HL-60/S4 treated with retinoic acid at 250 ng/mL for 4 days and 3 days (cell line): ENCODE data around the gene MTA3.
"Not testable (repeated sequence)": the region's sequence is repeated elsewhere in the genome, so short reads cannot be mapped to it uniquely, and the experiment has no call there.

Experiments
- in situ Hi-C: fragments of 300-500 bp; cut with MboI; formaldehyde crosslinking; loops from 2 replicates; pipeline ENCODE4 v1.7.0; 2022; ENCODE audit warnings: low sequenced_read_pairs

The MTA3 gene

GRCh38 chr2:42568401-42569115 is at the start of gene MTA3:
TSS of gene MTA3 (plus strand) at chr2:42568632. CDS start at chr2:42568746, 114 bp downstream.
- in situ Hi-C loops: no loop called here

DNA sequence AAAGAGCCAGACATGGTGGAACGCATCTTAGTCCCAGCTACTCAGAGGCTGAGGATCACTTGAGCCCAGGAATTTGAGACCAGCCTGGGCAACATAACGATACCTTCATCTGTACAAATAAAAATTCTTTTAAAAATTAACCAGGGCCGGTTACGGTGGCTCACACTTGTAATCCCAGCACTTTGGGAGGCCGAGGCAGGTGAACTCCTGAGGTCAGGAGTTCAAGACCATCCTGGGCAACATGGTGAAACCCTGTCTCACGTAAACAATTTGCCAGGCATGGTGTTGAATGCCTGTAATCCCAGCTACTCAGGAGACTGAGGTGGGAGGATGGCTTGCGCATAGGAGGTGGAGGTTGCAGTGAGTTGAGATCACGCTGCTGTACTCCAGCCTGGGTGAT is 48.8 kb upstream of the MTA3 start:
- in situ Hi-C loops: loop anchor here (25.0 kb wide), 1 partner anchor 268 kb away; the partner anchor contains the start of gene HAAO

DNA sequence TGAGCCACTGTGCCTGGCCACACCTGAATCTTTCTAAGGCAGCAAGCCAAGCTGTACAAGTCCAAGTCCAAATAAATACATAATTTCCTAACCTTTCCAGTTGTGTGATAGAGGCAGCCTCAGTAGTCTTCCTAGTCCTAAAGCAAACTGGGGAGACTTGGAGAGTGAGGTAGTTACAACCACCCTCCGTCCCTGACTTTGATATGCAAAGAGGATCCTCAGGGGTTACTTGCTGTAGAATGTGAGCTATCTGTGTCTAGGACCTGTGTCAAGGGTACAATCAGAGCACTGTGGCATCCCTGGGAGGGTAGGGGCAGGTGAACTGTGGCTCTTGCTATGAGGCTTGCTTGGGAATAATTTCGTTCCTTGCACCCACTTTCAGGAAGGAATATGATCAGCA is 46.4 kb upstream of the MTA3 start:
- in situ Hi-C loops: loop anchor here (25.0 kb wide), 1 partner anchor 265 kb away; the partner anchor contains the start of gene HAAO

DNA sequence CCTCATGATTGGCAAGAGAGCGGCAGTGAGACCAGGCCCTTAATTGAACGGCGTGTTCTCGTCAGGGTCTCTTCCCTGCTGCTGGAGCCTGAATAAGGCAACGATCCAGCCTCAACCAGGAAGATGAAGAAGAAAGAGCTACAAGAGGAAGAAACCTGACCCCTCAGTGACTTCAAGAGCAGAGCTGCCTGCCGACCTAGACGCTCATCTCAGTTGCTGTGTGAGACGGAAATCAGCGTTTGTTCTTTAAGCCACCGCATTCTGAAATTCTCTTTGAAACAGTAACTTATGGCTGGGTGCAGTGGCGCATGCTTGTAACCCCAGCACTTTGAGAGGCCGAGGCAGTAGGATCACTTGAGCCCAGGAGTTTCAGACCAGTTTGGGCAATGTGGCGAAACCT is 45.1 kb upstream of the MTA3 start:
- in situ Hi-C loops: loop anchor here (25.0 kb wide), 1 partner anchor 264 kb away; the partner anchor contains the start of gene HAAO

DNA sequence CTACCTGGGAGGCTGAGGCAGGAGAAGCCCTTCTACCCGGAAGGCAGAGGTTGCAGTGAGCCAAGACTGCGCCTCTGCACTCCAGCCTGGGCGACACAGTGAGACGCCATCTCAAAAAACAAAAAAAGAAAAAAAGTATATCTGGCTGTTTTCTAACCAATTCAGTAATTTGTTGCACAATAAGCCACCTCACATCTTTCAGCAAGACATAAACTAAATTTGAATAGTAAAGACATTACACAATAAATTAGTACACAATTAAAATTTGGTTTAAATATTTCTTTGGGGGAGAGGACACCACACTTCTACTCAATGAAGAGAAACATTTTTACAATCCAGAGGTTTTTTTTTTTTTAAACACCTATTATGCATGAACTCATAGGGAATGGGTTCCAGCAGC is 36.0 kb upstream of the MTA3 start:
- in situ Hi-C loops: no loop called here

DNA sequence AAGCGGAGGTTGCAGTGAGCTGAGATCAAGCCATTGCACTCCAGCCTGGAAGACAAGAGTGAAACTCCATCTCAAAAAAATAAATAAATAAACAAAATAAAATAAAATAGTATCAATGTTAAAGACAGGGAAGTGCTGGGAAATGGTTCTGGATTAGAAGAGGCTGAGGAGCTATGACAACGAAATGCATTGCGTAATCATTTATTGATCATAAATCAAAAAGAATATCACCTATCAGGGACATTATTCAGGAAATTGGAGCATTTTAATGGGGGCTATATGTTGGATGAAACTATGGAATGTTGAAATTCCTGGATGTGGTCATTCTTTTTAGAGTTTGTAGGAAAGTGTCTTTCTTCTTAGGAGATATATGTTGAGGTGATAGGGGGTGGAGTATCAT is 30.9 kb upstream of the MTA3 start:
- in situ Hi-C loops: no loop called here

GRCh38 chr2:42542871-42543270 is 25.6 kb upstream of the MTA3 start:
- in situ Hi-C loops: no loop called here

DNA sequence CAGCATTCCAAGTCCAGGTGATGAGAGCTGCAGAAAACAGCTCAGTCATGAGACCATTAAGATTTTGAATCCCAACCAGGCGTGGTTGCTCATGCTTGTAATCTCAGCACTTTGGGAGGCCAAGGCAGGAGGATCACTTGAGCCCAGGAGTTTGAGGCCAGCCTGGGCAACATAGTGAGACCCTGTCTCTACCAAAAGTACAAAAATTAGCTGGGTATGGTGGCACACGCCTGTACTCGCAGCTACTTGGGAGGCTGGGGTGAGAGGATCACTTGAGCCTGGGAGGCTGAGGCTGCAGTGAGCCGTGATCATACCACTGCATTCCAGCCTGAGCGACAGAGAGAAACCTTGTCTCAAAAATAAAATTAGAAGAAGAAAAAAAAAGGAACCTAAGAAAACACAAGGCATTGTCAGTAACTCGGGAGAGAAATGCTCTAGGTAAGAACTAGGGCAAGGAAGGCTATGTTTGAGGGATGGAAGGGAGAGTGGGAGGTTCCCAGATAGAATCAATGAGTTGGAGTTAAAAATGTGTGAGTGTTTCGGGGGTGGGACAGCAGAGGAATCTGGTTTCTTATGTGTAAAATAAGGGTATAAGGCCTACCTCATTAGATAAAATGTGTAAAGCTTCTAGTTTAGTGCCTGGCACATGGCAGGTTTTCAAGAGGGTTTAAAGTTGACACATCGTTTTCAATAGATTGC is 23.3 kb upstream of the MTA3 start:
- in situ Hi-C loops: no loop called here

DNA sequence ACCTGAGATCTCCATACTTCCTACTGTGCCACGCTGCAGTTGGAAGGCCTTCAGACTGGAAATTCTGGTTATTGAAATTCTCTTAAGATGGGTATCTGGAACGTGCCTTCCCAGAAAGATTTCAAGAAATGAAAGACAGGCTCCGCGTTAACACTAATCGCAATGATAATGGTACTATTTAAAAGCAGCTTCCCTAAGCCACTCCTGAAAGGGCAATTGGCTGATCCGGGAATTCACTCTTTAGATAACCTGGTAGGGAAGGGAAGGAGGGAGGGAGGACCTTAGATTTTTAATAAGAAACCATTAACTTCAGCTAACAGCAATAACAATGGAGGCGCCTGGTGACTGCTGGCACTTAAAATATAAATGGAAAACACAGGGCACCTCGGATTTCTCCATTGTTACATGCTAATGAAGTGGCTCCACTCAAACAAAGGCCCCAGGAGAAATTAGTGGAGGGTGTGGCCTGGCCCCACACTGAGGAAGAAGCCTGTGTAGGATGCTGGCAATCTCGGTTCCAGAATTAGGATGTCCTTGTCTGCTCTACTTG is 22.5 kb upstream of the MTA3 start:
- in situ Hi-C loops: no loop called here

DNA sequence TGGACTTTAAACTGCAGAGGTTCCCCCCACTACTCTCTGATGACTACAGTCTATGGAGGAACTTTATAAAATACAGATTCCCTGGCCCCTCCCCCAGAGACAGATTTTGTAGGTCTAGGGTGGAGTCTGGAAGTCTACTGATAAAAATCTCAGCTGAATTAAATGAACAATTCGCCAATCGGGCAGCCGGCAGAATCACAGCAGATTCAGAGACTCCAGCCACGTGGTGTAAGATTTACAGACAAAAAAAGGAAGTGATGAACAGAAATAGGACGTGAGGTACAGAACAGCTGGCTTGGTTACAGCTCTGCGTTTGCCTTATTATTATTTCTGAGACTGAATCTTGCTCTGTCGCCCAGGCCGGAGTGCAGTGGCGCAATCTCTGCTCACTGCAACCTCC is 21.4 kb upstream of the MTA3 start:
- in situ Hi-C loops: no loop called here

DNA sequence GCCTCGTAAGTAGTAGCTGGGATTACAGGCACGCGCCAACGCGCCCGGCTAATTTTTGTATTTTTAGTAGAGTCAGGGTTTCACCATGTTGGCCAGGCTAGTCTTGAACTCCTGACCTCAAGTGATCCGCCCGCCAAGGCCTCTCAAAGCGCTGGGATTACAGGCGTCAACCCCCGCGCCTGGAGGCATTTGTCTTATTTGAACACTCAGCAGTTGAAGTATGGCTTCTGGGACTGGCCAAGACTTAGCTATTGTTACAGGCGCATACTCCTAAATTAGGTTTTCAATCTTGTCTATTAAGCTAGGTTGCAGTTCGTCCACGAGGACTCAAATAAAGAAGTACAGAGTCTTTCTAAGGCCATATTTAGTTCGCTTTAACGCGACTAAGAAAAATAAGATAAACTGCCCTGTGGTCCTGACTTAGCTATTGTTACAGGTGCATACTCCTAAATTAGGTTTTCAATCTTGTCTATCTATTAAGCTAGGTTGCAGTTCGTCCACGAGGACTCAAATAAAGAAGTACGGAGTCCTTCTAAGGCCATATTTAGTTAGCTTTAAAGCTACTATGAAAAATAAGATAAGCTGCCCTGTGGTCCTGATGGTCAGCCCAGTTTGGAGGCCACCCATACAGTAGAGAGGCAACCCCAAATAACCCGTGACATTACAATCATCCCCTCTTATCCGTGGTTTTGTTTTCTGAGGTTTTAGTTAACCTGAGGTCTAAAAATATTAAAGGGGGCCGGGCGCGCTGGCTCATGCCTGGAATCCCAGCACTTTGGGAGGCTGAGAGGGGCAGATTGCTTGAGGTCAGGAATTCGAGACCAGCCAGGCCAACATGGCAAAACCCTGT is 20.8 kb upstream of the MTA3 start:
- in situ Hi-C loops: no loop called here

- in situ Hi-C loops: no loop called here
Observed at GRCh38 chr2:42550870-42551269, 17.6 kb upstream of the MTA3 start.

DNA sequence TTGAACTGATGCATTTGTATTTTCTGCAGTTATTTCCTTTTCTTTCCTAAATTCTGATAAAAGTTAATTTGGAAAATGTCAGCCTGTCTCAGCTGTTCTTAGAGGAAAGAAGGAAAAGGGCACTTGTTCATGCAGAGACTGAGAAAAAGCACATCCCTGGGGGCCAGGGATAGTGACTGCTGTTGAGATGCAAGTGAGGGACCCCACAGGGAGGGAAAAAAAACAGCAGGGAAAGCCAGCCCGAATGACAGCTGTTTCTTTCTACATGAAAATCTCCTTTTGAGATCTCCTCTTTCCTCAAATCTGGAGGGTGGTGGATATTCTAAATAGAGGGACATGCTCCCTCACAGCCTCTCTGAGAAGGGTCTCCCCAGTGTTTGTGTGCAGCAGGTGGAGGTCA is 14.0 kb upstream of the MTA3 start:
- in situ Hi-C loops: no loop called here

- in situ Hi-C loops: no loop called here
Observed at GRCh38 chr2:42556315-42556890, 12.0 kb upstream of the MTA3 start.

- in situ Hi-C loops: no loop called here
Observed at GRCh38 chr2:42557306-42557705, 11.1 kb upstream of the MTA3 start.

- in situ Hi-C loops: no loop called here
Observed at GRCh38 chr2:42558827-42559226, 9.6 kb upstream of the MTA3 start.

- in situ Hi-C loops: not testable (repeated sequence)
Observed at GRCh38 chr2:42560133-42560532, 8.3 kb upstream of the MTA3 start.

DNA sequence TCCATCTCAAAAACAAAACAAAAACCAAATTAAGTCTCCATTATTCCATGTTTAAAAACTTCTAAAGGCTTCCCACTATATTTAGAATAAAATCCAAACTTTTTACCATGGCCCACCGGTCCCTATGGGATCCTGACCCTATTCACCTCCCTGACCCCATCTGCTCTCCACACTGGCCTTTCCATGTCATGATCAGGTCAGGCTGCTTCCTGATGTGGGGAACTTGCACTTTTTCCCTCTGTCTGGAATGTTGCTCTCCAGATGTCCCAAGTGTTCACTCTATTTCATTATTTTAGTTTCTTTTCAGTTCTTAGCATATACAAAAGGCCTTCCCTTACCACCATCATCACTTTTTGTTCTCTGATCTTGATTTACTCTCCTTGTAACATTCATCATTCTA is 7.5 kb upstream of the MTA3 start:
- in situ Hi-C loops: no loop called here

DNA sequence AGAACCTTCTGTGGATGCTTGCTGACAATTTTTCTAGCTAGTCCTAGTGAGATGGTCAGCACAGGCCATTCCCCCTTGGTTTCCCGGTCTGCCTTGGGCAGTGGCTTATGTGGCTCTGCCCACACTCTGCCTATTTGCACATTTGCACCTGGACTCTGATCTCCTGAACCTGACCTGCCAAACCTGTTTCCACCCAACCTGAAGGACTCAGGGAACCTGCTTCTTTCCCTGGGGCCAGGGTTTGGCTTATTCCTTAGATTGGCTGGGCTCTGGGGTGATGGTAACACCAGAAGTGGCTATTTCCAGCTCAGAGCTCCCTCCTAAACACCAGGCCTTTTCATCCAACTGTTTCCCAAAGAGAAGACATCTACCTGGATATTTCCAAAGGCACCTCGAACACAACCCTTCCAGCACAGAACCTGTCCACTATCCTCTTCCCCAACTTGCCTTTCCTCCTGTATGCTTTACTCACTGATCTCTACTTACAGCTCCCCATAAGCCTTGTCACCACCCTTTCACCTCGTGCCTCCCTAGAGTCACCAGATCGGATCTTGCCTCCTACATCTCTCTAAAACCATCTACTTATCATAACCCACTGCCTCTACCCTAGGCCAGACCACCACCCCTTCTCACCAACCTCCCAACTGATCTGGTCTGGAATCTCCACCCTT is 5.8 kb upstream of the MTA3 start:
- in situ Hi-C loops: no loop called here

DNA sequence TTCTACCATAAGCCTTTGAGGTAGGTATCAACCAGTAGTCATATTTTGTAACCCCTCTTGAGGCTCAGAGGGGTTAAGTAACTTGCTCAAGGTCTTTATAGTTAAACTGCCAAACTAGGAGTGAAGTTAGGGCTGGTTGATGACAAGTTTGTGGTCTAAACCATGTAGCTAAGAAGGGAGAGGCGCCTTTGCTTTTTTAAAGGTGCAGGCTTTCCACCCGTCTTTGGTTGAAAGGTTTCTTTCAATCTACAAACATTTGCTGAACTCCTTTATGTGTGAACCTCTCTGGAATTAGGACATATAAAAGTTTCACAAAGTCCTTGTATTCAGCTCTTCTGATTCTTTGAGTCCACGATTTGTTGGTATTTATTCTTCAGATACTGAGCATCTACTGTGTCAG is 2.4 kb upstream of the MTA3 start:
- in situ Hi-C loops: no loop called here
